ENCODE results near the gene HSD17B1.
"Not testable (repeated sequence)": the region's sequence is repeated elsewhere in the genome, so short reads cannot be mapped to it uniquely, and the experiment has no call there.

HSD17B1 gene

GRCh38 chr17:42548070-42548837, 4.5 kb upstream of the HSD17B1 start:
- peak; percentile 89 for DNase-seq

GRCh38 chr17:42548993-42549755, 3.5 kb upstream of the HSD17B1 start:
- no peak for DNase-seq

- DNase-seq: no peak
Observed at GRCh38 chr17:42553161-42553818, 567 bp downstream of the HSD17B1 start.

- DNase-seq: no peak
Observed at GRCh38 chr17:42553866-42554249, 1.1 kb downstream of the HSD17B1 start.

GRCh38 chr17:42554250-42555121, 1.8 kb downstream of the HSD17B1 start:
- DNase-seq: peak; percentile 70

- DNase-seq: no peak
Observed at GRCh38 chr17:42555122-42555622, 2.4 kb downstream of the HSD17B1 start.

- not testable (repeated sequence) for DNase-seq
Observed at GRCh38 chr17:42555961-42556617, 3.4 kb downstream of the HSD17B1 start.

DNA sequence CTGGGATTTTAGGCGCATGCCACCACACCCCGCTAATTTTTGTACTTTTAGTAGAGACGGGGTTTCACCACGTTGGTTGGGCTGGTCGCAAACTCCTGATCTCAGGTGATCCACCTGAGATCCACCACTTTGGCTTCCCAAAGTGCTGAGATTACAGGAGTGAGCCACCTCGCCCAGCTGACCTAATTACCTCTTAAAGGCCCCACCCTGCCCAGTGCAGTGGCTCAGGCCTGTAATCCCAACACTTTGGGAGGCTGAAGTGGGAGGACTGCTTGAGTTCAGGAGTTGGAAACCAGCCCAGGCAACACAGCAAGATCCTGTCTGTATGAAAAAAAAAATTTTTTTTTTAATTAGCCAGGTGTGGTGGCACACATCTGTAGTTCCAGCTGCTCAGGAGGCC, 6.4 kb downstream of the HSD17B1 start:
- no peak for DNase-seq

GRCh38 chr17:42560246-42560645, 7.5 kb downstream of the HSD17B1 start:
- no peak for DNase-seq

GRCh38 chr17:42561897-42562387, 9.2 kb downstream of the HSD17B1 start, which contains the start of gene COASY:
Gene COASY, plus strand, starts transcription at chr17:42562148. Its CDS starts 475 bp downstream, at chr17:42562623.
- DNase-seq: peak; percentile 92

DNA sequence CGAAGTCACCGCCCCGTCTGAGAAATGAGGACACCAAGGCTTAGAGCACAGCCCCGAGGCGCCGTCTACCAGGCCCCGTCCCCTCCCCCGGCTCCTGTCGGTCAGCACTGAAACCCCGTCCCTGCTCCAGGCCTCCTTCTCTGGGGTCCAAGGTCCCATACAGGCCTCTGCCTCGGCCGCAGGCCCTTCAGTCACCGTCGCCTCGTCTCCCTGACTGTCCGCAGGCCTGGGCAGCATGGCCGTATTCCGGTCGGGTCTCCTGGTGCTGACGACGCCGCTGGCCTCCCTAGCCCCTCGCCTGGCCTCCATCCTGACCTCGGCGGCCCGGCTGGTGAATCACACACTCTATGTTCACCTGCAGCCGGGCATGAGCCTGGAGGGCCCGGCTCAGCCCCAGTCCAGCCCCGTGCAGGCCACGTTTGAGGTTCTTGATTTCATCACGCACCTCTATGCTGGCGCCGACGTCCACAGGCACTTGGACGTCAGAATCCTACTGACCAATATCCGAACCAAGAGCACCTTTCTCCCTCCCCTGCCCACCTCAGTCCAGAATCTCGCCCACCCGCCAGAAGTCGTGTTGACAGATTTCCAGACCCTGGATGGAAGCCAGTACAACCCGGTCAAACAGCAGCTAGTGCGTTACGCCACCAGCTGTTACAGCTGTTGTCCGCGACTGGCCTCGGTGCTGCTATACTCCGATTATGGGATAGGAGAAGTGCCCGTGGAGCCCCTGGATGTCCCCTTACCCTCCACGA, 9.8 kb downstream of the HSD17B1 start:
- DNase-seq: no peak

DNA sequence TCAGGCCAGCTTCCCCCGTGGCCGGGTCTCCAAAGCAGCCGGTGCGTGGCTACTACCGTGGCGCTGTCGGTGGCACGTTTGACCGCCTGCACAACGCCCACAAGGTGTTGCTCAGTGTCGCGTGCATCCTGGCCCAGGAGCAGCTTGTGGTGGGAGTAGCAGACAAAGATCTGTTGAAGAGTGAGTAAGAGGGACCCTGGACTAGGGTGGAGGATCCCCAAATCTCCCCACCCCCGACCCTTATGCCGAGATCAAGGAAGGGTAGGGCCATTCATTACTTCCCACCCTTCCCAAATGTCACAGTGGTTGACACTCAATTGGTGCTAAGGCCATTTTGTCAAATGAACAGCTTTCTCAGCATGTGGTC, 10.4 kb downstream of the HSD17B1 start:
- no peak for DNase-seq

DNA sequence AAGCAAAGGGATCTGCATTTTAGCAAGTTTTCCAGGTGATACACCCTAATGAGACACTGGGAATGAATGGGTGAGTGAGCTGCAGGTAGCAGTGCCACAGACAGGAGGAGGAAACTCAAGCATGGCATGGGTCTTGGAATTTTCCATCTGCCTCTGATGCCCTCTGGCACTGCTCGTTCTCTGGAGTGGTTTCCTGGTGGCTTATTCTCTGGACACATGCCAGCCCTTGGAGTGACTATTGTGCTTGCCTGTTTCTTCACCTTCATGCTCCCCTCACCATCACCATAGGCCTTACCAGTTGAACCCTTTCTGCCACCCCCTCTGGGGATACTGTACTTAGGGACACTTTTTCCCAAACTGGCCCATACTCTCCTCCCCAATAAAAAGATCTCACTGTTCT, 10.8 kb downstream of the HSD17B1 start:
- DNase-seq: no peak

DNA sequence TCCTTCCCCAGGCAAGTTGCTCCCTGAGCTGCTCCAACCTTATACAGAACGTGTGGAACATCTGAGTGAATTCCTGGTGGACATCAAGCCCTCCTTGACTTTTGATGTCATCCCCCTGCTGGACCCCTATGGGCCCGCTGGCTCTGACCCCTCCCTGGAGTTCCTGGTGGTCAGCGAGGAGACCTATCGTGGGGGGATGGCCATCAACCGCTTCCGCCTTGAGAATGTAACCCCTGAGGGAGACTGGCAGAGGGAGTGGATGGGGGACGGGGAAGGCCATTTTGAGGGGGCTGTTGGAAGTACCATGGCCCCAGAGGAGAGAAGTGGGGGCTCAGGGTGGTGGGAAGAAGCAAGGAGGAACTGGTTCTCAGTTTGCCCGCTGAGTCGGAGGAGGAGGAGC, 11.2 kb downstream of the HSD17B1 start:
- DNase-seq: no peak

DNA sequence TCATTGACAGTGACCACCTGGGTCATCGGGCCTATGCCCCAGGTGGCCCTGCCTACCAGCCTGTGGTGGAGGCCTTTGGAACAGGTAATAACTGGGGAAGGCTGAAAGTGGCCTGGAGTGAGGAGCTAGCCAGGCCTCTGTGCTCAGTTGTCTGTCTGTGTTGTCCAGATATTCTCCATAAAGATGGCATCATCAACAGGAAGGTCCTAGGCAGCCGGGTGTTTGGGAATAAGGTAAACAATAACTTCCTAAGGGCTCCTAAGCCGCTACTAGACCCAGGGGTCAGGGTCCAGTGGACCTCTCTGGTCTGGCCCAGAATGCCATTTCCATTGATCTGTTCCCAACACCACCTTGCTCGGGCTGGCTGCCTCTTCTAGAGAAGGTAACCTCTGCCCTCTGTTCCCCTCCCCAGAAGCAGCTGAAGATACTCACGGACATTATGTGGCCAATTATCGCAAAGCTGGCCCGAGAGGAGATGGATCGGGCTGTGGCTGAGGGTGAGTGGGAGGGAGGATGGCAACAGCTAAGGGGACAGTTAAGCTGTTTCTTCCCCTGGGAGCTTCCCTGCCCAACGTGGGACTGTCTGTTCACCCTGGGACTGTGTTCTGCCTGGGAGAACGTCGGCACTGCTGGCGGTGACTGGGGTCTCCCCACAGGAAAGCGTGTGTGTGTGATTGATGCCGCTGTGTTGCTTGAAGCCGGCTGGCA, 12.2 kb downstream of the HSD17B1 start:
- DNase-seq: no peak

DNA sequence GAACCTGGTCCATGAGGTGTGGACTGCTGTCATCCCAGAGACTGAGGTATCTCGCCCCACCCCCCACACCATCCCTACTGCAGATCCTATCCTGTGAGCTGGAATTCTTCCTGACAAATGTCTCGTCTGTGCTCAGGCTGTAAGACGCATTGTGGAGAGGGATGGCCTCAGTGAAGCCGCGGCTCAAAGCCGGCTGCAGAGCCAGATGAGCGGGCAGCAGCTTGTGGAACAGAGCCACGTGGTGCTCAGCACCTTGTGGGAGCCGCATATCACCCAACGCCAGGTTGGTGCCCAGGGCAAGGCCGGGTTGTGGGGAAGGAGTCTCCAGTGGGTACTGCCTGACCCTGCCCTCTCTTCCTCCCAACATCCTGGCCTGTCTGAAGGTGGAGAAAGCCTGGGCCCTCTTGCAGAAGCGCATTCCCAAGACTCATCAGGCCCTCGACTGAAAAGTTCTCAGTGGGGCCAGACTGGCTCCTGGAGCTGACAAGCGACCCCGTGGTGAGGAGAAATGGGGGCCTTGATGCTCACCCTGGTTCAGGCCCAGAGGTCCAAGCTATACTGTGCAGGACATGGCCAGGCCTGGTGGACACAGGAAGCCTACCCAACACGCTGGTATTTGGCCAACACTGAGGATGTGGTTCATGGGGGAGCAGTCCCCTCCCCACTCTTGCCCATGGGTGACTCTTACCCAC, 12.9 kb downstream of the HSD17B1 start:
- no peak for DNase-seq

- no peak for DNase-seq
Observed at GRCh38 chr17:42566215-42566882, 13.6 kb downstream of the HSD17B1 start.

DNA sequence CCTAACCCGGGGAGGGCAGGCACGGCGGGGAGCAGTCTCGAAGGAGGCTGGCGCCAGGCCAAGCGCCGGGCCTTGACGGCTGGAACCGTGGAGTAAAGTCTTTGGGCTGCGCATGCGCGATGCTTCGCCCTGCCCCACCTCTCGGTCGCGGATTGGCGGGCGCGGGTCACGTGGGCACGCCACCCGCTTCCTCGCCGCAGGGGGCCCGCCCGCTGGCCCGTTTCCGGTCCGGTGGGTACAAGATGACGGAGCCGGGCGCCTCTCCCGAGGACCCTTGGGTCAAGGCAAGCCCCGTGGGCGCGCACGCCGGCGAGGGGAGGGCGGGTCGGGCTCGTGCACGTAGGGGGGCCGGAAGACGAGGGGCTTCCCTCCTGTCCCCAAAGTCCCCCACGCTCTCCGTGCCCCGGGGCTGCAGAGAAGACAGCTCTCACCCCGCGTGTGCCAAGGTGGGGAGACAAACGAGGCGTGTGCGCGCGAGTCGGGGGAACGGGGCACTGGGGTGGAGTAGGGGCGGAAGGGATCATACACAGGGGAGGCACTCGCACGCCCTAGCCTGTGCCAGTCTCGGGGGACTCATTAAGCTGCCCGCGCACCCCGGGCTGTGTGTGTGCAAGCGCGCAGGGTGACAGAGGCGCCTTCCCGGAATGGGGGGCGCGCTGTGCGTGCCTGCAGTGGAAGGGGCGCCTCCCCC, 14.3 kb downstream of the HSD17B1 start, which contains the start of gene MLX:
Gene MLX (plus strand): TSS at position 218 of the 691 bp plus-strand sequence. CDS start 25 bp downstream, at position 243.
- peak; percentile 95 for DNase-seq
